Skin epidermis (tissue), 12 donors: ENCODE results near the gene CELSR2.
A peak's percentile ranks its signal among the peaks of the same experiment; 100 is the strongest.

Source experiments
- H3K27ac ChIP-seq, 21 experiments: fragments of 200-600 bp; sonication (generic) in 11 of 21; one replicate each; pipeline ENCODE4 v1.5.0; 2020; ENCODE audit warnings: mild to moderate bottlenecking in 3 of 21, inconsistent platforms in 2 of 21, moderate library complexity in 2 of 21
- H3K4me3 ChIP-seq, 7 experiments: fragments of 200-600 bp; sonication (generic) in 2 of 7; one replicate each; pipeline ENCODE4 v1.5.0; 2020; ENCODE audit warnings: inconsistent platforms in 2 of 7, mild to moderate bottlenecking in 2 of 7, moderate library complexity in 1 of 7

Gene CELSR2

GRCh38 chr1:109225308-109225707 lies 24.0 kb upstream of the CELSR2 start:
- no peak overlapping the region for H3K4me3 ChIP-seq
- H3K27ac ChIP-seq, result no peak overlapping the region

GRCh38 chr1:109225711-109226445 lies 23.5 kb upstream of the CELSR2 start:
- H3K27ac ChIP-seq, result no peak overlapping the region
- H3K4me3 ChIP-seq, result no peak overlapping the region

DNA sequence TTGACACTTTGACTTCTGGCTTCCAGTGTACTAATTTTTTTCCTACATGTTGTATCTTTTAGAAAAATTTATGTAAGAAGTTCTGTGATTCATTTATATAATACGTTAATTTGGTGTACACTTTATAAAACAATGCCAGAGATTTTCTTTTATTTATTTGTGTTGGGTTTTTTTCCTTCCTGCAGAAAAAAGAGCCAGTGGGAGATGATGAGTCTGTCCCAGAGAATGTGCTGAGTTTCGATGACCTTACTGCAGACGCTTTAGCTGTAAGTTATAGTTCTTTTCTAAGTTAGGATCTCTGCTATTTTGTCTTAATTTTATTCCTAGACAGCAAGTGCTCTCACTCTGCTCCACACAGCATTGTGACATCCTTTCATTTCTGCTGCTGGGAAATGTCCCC lies 21.2 kb upstream of the CELSR2 start:
- Histone ChIP-seq H3K27ac (no peak overlapping the region), H3K4me3 (no peak overlapping the region)

- H3K4me3 ChIP-seq, result no peak overlapping the region
- H3K27ac ChIP-seq, result no peak overlapping the region
These were observed 19.7 kb upstream of the CELSR2 start for GRCh38 chr1:109229531-109230127.

DNA sequence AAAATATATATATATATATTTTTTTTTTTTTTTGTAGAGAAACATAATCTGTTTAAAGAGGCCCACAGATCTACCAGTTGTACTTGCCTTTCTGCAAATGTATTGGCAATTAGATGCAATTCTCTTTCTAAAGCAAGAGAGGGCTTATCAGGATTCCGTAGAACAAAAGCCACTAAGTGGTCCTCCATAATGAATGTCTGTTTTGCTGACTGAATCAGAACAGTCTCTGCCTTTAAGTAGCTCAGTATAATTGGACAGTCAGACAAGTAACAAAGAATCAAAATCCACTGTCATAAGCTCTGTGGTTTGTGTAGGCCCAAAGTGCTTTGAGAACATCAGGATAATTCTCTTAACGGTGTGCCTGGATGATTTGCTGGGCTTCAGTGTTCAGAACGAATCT lies 18.3 kb upstream of the CELSR2 start:
- Histone ChIP-seq H3K4me3 (no peak overlapping the region), H3K27ac (no peak overlapping the region)

GRCh38 chr1:109235137-109235536 lies 14.2 kb upstream of the CELSR2 start:
- Histone ChIP-seq H3K4me3 (no peak overlapping the region), H3K27ac (no peak overlapping the region)

DNA sequence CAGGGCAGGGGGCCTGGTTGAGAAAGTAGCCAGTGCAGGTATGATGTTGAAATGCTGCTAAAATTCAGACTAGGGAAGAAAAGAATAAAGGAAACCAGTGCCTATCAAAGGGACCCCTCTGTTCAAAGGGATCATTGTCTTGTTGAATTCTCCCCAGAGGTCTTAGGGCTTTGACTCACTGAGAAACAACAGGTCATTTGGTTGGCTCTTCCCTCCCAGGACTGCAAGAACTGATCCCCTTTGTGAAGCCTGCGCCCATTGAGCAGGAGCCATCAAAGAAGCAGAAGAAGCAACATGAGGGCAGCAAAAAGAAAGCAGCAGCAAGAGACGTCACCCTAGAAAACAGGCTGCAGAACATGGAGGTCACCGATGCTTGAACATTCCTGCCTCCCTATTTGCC lies 11.8 kb upstream of the CELSR2 start:
- H3K27ac ChIP-seq, result no peak overlapping the region

GRCh38 chr1:109238382-109238781 lies 11.0 kb upstream of the CELSR2 start:
- Histone ChIP-seq H3K4me3 (no peak overlapping the region), H3K27ac (peak overlapping the region in 5 of 21 experiments; percentile 49 to 86 (median 77))

More for the DNA sequence above, 11.8 kb upstream of the CELSR2 start:
- no peak overlapping the region for H3K4me3 ChIP-seq

GRCh38 chr1:109239047-109239408 lies 10.3 kb upstream of the CELSR2 start:
- H3K4me3 ChIP-seq, result no peak overlapping the region
- H3K27ac ChIP-seq, result peak overlapping the region in 18 of 21 experiments; percentile 1 to 89 (median 75)

DNA sequence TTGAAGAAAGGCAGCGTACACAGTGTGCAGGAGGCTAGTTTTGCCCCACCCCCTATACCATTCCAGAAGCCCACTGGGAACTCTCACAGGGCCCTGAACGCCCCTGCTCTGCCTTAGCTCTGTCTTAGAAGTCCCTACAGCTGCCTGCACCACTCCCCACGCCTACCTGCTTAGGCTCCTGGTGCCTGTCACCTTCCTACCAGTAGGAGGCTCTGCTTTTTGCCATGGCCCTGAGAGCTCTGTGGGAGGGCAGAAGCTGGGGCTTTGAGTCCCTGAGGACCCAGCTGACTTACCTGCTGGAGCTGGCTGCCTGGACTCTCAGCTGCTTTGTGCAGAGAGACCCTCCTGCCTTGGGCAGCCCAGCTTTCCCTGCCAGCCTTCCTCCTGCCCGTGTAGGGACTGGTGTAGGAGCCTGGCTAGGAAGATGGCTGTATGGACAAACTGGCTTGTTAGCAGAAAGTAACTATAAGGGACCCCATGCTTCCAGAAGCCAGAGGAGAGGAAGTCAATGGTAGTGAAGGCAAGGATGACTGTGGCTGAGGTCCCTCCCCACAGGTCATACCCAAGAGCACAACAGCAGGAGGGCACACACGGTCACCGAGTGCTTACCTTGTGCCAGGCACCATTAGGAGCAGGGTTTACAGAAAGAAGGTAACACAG lies 9.8 kb upstream of the CELSR2 start:
- Histone ChIP-seq H3K27ac (peak overlapping the region in 20 of 21 experiments; percentile 46 to 89 (median 74)), H3K4me3 (no peak overlapping the region)

- H3K27ac ChIP-seq, result peak overlapping the region in 20 of 21 experiments; percentile 37 to 89 (median 73)
- H3K4me3 ChIP-seq, result no peak overlapping the region
These were observed 8.9 kb upstream of the CELSR2 start for GRCh38 chr1:109240158-109241152.

- H3K27ac ChIP-seq, result peak overlapping the region in 7 of 21 experiments; percentile 23 to 87 (median 77)
- no peak overlapping the region for H3K4me3 ChIP-seq
These were observed 8.0 kb upstream of the CELSR2 start for GRCh38 chr1:109241344-109241743.

DNA sequence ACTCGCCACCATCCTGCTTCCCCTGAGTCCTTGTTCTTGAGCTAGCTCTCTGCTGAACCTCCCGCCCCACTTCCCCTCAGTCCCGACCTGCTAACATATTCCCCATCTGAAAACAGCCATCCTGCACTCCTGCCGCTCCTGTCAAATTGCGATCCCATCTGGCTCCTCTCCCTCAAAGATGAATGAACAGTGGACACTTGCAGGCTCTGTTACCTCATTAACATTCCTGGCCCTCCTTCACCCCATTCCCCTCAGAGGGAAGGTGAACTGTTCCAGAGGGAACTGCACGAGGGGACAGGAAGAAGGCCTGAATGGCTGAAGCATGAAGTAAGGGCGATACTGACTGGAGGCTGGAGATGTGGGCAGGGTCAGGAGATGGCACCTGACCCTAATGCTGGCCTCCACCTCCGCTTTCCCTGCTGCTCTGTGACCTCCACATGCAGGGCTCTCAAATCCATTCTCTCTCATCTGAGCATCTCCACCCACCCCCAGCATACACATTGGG lies 7.4 kb upstream of the CELSR2 start:
- Histone ChIP-seq H3K4me3 (no peak overlapping the region), H3K27ac (no peak overlapping the region)

GRCh38 chr1:109242387-109242786 lies 7.0 kb upstream of the CELSR2 start:
- no peak overlapping the region for H3K4me3 ChIP-seq
- H3K27ac ChIP-seq, result no peak overlapping the region

DNA sequence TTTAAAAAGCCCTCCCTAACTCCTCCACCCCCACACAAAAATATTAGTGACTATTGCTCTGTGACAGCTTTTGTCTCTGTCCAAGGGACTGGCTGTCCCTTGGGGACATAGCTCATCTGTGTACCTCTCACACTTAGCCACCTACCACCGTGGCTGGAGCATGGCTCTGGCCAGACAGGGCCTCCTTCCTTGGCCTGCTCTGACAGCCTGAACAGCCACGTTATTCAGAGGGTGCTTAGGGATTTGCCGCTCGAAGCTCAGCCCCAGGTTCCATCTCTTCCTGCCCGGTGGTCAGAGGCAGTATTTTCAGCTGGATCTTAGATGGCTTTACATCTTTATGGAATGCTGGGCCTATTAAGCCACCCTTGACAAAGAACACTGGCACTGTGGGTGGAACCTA lies 6.1 kb upstream of the CELSR2 start:
- Histone ChIP-seq H3K4me3 (no peak overlapping the region), H3K27ac (no peak overlapping the region)

GRCh38 chr1:109243860-109244552 lies 5.3 kb upstream of the CELSR2 start:
- no peak overlapping the region for H3K4me3 ChIP-seq
- no peak overlapping the region for H3K27ac ChIP-seq

DNA sequence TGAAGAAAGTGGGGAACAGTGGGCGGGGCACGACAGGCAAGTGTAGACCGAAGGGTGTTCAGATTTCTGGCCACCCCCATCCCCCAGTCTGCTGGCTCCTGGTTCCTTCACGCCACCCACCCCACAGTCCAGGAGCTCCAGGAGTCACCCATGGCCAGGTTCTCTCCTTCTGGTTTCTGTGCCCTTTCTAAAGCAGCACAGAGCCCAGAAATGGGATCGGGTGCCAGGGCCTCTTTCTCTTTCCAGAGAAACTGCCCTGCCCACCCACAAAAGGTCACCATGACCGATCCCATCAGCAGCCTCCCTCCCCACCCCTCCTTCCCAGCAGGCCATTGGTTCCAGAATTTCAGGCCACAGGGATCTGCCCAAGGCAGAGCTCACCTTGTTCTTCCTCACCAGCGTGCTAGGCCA lies 3.2 kb upstream of the CELSR2 start:
- Histone ChIP-seq H3K27ac (no peak overlapping the region), H3K4me3 (no peak overlapping the region)

DNA sequence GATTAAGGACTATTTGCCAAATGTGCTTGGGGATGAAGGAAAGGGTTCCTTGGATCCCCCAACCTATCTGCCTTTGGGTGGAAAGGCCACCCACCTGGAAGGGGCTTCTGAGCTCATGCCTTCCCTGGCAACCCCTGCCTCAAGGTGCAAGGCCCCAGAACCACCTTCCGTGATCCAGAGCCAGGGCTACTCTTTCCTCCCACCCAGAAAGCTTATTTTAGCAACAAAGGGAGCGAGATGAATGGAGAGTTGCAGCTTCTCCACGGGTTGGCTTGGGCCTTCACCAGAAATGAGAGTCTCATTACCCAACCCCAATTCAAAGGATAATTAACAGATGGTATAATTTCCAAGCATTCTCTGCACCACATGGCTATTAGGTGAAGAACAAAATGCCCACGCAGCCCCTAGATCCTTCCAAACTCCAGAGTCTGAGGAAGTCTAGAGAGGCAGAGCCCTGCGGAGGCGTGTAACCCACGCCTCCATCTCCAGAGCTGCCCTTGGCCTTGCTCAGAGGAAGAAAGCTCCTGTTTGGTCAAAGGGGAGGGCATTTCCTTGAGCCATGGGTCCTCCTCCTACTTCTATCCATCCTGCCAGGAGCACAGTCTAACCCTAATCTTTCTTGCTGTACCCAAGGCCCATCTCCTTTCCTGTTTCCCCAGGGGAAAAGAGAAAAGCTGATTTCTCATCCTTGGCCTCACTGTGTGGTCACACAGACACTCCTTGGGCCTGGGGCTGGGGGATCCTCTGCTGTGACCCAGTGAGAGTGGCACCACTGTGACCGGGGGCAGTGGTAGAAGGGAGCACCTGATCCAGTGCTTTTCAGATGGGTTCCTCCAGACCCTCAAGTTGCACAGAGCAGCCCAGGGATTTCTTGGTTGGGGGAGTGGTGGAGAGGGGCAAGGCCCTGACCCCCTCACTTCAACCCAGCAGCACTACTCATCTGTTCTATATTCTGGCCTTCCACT lies 1.7 kb upstream of the CELSR2 start:
- Histone ChIP-seq H3K4me3 (no peak overlapping the region), H3K27ac (no peak overlapping the region)
